Measurements from ENCODE around the gene UBB.
"Not testable (repeated sequence)": the region's sequence is repeated elsewhere in the genome, so short reads cannot be mapped to it uniquely, and the experiment has no call there.

The UBB gene

DNA sequence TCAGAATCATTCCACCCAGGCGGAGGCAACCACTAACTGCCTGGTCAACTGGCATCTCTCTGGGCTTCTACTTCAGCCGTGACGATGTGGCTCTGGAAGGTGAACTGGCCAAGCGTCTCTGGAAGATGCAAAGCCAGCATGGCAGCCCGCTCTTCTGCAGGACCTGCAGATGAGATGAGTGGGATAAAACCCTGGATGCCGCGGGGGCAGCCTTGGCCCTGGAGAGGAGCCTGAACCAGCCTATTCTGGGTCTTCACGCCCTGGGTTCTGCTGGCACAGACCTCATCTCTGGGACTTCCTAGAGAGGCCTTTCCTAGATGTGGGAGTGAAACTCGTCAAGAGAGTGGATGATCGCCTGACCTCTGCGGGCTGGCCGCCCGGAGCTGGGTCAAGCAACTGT is 10.6 kb downstream of the UBB start:
- no peak overlapping the region for H3K4me3 ChIP-seq (ENCODE audit: low read length)
- TF ChIP-seq ZNF274 (IDR thresholded peaks at IDR 0.05; ENCODE audit: low read depth, low read length): no peak

DNA sequence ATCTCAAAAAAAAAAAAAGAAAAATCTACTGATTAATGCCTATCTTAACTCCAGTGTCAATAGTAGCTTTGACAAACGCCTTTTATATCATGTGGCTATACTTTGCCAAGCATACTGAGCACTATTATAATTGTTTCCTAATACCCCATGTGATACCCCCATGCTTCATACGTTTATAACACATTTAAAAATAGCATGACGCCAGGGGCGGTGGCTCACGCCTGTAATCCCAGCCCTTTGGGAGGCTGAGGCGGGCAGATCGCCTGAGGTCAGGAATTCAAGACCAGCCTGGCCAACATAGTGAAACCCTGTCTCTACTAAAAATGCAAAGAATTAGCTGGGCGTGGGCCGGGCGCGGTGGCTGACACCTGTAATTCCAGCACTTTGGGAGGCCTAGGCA is 11.6 kb downstream of the UBB start:
- not testable (repeated sequence) for H3K4me3 ChIP-seq (ENCODE audit: low read length)

DNA sequence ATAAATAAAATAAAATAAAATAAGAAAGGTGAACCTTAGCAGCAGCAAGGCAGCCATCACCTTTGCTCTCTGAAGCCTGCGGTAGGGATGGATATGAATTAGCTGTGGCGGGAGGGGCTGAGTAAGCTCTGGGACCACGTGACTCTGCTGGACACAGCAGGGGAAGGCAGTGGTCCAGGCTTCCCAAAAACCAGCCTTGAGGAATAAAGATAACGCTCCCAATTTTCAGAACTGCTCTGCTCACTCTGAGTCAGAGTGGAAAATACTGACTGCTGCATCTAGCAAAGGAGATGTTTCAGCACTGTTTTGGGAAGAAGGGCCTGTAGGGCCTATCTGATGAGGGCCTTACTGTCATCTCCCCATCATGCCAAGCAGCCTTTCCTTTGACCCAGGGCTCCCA is 15.0 kb downstream of the UBB start:
- not testable (repeated sequence) for H3K4me3 ChIP-seq (ENCODE audit: low read length)

DNA sequence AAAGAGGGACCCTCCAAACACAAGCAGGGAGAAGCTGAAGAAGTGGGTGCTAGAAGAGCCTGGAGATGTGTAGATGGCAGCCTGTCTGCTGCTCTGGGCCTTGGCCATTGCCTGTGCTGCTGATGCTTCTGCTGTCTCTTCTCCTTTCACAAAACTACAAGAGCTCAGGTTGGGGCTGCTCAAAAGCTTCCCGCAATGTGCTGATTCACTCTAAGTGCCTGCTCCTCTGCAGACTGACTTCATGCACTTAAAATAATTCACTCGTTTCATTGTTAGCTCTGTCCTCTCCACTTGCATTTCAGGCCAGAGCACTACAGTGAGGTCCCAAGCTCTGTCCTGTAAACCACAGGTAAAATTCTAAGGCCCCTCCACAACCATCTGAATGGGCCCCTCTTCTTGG is 15.8 kb downstream of the UBB start:
- H3K4me3 ChIP-seq (ENCODE audit: low read length): not testable (repeated sequence)

DNA sequence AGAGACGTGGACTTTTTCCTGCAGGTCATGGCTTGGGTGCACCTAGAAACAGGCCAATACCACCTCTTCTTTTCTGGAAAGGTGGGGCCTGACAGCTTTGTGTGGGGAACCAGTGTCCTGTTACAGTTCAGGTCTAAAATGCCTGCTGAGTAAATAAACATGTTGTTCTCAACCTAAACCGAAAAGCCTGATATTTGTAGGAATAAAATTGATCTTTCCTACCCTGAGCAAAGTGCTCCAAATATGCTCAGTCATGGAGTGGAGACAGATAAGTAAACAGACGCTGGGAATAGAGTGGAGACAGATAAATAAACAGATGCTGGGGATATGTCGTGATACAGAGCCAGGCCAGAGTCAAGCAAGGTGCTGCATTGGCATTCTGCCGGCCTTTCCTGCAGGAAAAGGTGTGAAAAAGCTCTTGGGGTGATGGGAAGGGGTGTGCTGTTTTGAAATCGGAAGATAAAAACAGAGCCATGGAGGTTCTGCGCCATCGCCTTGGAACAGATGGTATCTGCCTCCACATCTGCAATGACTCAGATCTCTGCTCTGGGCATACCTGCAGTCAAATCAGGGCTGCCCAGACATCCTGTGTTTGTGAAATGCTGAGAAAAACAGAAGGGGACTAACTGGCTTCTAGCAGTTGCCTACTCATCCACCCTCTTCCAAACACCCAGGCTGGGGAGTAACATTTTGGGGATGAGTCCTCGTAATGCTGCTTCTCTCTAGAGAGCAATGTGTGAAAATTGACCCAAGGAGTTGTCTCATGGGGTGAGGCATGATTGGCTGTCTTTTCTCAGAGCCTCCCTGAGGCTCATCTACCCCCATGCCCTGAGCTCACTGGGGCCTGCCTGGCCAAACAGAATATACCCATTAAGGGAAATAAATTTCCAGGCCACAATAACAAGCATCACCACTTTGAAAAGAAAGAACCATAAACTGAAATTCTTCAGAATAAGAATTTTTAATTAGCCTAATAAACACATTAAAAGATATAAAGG is 17.7 kb downstream of the UBB start:
- H3K4me3 ChIP-seq (ENCODE audit: low read length): no peak overlapping the region
- TF ChIP-seq ZNF274 (IDR thresholded peaks at IDR 0.05; ENCODE audit: low read depth, low read length): no peak

DNA sequence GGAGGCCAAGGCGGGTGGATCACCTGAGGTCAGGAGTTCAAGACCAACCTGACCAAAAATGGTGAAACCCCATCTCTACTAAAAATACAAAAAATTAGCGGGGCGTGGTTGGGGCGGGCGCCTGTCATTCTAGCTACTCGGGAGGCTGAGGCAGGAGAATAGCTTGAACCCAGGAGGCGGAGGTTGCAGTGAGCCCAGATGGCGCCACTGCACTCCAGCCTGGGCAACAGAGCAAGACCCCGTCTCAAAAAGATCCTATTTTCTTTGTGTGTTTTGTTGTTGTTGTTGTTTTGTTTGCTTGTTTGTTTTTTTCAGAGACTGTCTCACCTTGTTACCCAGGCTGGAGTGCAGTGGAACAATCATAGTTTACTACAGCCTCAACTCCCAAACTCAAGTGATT is 23.0 kb downstream of the UBB start:
- H3K4me3 ChIP-seq (ENCODE audit: low read length): not testable (repeated sequence)

DNA sequence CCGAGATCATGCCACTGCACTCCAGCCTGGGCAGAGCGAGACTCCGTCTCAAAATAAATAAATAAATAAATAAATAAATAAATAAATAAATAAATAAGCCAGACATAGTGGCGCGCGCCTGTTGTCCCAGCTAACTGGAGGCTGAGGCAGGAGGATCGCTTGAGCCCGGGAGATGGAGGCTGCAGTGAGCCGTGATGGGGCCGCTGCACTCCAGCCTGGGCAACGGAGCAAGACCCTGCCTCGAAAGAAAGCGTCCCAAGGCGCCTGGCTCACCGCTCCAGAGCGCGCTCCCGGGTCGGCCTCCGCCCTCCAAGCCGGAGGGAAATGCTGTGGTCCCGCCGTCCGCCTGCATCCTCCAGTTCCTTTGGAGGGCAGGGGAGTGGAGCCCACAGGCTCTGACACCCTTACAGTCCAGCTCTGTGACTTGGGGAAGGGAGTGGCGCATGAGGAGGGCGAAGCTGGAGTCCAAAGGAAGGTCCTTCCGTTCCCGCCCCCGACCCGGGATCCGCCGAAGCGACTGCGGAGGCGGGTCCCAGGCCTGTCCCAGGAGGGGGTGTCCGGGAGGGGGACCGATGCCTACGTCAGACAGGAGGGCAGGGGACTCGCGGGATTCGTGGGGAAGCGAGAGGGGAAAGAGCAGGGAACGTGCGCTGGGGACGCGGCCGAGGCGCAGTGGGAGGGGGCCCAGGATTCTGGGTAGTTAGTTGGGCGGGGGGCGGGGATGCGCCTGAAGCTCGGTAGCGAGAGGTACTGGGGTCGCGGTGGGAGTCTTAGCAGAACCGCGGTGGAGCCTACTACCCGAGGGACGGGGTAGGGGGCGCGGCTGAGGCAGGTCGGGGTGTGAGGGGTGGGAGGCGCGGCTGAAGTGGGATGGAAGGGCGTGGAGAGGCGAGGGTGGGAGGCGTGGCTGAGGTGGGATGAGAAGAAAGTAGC is 26.1 kb downstream of the UBB start:
- H3K4me3 ChIP-seq (ENCODE audit: low read length): peak overlapping the region; percentile 73
- no peak for TF ChIP-seq ZNF274 (IDR thresholded peaks at IDR 0.05; ENCODE audit: low read depth, low read length)

DNA sequence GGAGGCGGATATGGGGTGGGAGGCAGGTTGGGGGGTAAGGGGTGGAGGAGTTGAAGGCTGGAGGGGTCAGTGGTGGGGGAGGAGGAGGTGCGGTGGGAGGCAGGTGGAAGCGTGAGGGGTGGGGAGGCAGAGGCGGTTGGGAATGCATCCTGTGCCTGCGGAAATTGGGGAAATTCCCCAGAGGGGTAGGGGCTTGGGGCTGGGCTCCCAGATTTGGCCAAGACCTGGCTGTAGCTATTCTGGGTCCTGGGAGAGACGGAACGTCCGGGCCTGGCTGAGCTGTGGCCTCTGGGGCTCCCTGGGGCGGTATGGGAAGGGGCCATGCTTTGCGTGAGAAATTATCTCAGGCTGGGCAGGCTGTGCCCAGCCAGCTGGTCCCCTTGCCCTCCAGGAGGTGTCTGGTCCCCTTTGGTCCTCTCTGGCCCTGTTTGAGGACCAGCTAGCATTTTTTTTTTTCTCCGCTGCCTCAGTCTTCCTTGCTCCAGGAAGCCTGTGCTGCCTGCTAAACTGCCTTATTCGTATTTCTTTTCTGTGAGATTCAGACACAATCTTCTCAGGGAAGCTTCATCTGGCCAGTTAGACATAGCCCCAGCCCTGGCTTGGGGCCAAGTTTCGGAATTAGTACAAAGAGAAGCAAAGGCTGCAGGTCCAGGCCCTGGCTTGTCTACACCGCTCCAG is 27.2 kb downstream of the UBB start:
- peak overlapping the region; percentile 8; the same call in 1 of the 2 replicates for H3K4me3 ChIP-seq (ENCODE audit: low read length)
- TF ChIP-seq ZNF274 (IDR thresholded peaks at IDR 0.05; ENCODE audit: low read depth, low read length): no peak

DNA sequence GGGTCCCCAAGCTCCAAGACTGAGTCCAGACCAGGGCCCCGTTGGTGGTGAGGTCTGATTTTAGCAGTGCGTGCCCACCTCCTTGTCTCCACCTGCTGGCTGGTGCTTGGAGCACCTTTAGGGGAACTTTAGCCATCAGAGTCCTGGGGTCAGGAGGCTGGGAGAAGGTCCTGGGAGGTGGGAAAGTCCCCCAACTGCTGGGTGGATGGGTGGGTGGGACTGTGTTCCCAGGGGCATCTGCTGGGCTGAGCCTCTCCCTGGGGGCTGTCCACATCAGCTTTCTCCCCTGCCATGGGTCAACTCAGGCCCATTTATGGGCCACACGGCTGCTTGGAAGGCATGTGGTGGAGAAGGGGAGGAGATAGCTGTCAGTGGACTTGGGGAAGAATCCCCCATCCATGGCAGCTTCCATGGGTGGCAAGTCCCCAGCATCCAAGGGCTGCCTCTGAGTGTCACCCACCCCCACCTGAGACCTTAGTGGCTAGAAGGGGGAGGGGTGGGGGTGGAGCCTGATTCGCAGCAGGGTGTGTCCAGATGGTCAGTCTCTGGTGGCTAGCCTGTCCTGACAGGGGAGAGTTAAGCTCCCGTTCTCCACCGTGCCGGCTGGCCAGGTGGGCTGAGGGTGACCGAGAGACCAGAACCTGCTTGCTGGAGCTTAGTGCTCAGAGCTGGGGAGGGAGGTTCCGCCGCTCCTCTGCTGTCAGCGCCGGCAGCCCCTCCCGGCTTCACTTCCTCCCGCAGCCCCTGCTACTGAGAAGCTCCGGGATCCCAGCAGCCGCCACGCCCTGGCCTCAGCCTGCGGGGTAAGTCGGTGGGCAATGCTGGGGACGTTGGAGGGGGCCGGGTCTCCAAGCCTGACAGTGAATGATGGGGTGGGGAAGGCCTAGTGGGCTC is 34.4 kb downstream of the UBB start, which contains the start of gene TRPV2:
Gene TRPV2 (plus strand): TSS at position 541 of the 894 bp plus-strand sequence. CDS start 2,098 bp downstream, outside the sequence.
- H3K4me3 ChIP-seq (ENCODE audit: low read length): peak within 1 kb of the TSS; percentile 71

DNA sequence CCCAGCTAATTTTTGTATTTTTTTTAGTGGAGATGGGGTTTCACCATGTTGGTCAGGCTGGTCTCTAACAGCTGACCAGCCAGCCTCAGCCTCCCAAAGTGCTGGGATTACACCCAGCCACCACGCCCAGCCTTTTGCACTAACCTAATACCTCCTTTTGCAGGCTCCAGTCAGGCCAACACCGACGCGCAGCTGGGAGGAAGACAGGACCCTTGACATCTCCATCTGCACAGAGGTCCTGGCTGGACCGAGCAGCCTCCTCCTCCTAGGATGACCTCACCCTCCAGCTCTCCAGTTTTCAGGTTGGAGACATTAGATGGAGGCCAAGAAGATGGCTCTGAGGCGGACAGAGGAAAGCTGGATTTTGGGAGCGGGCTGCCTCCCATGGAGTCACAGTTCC is 36.5 kb downstream of the UBB start:
- H3K4me3 ChIP-seq (ENCODE audit: low read length): no peak overlapping the region
- no peak for TF ChIP-seq ZNF274 (IDR thresholded peaks at IDR 0.05; ENCODE audit: low read depth, low read length)

More for the DNA sequence above, 34.4 kb downstream of the UBB start, which contains the start of gene TRPV2:
- no peak for TF ChIP-seq ZNF274 (IDR thresholded peaks at IDR 0.05; ENCODE audit: low read depth, low read length)

DNA sequence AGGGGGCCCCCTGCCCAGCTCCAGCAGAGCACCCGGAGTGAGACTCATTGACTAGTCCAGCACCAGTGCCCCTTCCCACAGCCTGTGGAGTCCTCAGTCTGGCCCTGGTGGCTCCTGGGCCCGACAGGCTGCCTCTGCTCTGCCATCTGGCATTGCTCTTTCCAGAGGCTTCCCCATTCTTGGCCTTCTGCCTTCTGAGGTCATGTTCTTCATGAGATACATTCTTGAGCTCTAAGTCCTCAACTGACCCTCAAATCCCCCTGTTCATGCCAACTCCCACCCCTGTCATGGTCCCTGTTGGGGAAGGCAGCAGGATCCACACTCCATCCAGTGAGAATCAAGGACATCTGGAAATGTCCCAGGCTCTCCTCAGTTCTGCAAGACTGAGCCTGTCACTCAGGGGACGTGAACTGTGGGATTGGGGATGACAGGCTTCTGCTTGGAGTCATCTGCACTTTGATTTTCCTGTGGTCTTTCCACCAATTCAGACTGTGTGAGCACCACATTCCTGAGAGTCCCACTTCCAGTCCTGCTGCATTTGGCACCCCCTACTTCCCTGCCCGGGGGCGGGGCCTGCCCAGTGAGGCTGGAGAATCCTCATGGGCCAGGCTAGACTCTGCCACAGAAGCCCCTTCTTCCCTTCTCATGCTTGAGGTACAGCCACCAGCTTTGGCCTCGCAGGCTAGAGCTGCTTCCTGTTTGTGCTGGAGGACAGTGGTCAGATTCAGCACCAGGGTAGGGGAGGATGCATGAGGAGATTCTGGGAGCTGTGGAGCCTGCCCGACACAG is 37.2 kb downstream of the UBB start:
- TF ChIP-seq ZNF274 (IDR thresholded peaks at IDR 0.05; ENCODE audit: low read depth, low read length): no peak
- no peak overlapping the region; the same call in 1 of the 2 replicates for H3K4me3 ChIP-seq (ENCODE audit: low read length)

DNA sequence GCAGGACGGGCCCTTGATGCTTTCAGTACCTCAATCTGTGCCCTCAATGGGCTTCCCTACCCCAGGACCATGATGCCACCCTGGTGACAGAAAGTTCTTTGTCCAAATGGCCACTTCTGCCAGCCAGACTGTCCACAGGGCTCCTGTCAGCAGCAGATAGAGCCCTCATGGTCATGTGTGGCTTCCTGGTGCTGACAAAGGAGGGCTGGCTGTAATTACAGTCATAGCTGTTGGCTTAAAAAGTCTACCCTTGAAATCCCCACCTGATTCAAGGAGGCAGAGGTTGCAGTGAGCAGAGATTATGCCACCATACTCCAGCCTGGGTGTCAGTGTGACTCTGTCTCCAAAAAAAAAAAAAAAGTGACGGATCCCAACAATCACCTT is 37.8 kb downstream of the UBB start:
- no peak for TF ChIP-seq ZNF274 (IDR thresholded peaks at IDR 0.05; ENCODE audit: low read depth, low read length)

More for the DNA sequence above, 37.8 kb downstream of the UBB start:
- peak overlapping the region; percentile 14; the same call in 1 of the 2 replicates for H3K4me3 ChIP-seq (ENCODE audit: low read length)
